ENCODE data around the gene TLK2.
"Not testable (repeated sequence)": the region's sequence is repeated elsewhere in the genome, so short reads cannot be mapped to it uniquely, and the experiment has no call there.

Gene TLK2

DNA sequence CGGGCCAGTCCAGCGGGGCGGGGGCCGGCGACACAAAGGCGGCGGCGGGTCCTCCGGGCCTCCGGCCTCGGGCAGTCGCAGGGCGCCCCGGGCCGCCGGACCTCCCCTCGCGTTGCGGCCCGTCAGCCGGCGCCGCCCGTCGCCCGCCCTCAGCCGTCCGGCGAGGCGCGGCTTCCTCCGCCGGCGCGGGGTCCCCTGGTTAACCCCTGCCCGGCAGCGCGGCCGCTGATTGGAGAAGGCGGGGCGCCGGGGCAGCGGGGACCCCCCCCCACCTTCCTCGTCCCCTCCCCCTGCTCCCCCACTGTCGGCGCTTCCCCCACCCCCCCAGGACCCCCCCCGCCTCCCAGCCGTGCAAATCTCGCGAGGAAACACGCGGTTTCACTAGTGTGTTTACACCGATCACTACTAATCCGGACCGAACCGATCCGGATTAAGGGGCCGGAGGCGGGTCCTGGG is at the start of gene TLK2:
Gene TLK2 (plus strand): TSS at position 402 of the 456 bp plus-strand sequence. CDS start 2,301 bp downstream, outside the sequence.
- peak; percentile 47 to 72 (median 59) for DNase-seq (ENCODE audit: low read depth in 4 of 4, low spot score in 1 of 4)

DNA sequence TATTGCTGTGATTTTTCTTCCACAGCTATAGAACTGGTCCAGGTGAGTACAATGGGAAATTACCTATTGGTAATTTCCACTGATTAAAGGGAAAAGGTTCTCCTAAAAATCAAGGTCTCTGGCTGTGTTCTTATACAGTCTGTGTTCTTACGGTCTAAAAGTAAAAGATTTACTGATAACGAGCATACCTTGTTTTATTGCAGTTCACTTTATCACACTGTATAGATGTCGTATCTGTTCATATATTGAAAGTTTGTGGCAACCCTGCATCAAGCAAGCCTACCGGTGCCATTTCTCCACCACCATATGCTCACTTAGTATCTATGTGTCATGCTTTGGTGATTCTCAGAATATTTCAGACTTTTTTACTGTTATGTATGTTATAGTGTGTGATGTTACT is 43.4 kb upstream of the TLK2 start:
- DNase-seq (ENCODE audit: low read depth in 4 of 4, low spot score in 1 of 4), result not testable (repeated sequence)

DNA sequence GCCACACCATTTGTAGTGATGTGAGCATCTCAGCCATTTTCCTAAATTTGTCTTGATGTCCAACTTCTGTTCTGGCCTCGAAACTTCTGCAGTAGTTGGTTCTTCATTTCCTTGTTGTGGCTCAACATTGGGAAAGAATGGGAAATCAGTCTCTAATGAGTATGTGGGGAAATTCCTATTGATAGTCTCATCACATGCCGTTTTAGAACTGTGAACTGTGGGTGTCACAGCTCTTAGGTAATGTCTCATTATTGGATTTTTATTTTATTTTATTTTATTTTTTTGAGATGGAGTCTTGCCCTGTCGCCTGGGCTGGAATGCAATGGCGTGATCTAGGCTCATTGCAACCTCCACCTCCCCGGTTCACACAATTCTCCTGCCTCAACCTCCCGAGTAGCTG is 37.4 kb upstream of the TLK2 start:
- not testable (repeated sequence) for DNase-seq (ENCODE audit: low read depth in 4 of 4, low spot score in 1 of 4)

DNA sequence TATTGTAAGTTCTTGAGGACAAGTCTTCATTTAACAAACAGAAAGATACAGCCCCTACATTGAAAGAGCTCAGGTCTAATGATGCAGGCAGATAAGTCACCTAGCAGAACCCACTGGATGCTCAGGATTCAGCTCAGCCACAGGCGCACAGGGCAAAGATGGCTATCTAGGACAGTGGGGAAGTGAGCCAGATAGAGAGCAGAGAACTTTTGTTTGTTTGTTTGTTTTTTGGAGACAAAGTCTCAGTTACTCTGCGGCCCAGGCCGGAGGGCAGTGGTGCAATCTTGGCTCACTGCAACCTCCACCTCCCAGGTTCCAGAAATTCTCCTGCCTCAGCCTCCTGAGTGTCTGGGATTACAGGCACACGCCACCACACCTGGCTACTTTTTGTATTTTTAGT is 34.6 kb upstream of the TLK2 start:
- DNase-seq (ENCODE audit: low read depth in 4 of 4, low spot score in 1 of 4), result no peak

DNA sequence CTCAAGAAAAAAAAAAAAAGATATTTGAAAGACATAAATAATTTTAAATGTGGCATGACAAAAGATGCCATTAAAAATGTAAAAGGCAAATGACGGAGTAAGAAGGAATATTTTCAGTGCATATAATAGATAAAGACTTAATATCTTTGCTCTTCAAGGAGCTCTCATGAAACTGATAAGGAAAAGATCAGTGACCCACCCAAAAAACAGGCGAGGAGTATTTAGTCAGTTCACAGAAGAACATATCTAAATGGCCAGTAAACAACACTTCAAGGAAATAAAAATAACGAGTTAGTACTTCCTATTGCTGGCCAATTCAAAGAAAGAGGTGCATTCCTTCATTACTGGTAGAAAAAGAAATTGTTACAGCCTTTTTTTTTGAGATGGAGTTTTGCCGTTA is 32.8 kb upstream of the TLK2 start:
- DNase-seq (ENCODE audit: low read depth in 4 of 4, low spot score in 1 of 4), result not testable (repeated sequence)

DNA sequence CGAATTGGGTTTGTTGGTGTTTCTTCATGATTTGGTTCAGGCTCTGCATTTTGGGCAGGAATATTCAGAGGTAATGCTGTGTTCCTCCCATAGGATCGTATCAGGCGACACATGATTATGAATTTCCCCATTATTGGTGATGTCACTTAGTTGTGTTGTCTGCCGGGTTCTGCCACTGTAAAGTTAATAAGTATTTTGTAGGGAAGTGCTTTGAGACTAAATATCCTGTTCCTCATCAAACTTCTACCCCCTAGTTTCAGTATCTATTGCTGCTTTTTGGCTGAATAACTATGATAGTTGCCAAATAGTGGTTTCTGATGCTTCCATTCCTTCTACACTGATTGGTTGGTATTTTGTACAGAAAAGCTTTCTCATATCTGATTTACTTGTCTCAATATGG is 26.4 kb upstream of the TLK2 start:
- DNase-seq (ENCODE audit: low read depth in 4 of 4, low spot score in 1 of 4), result not testable (repeated sequence)

DNA sequence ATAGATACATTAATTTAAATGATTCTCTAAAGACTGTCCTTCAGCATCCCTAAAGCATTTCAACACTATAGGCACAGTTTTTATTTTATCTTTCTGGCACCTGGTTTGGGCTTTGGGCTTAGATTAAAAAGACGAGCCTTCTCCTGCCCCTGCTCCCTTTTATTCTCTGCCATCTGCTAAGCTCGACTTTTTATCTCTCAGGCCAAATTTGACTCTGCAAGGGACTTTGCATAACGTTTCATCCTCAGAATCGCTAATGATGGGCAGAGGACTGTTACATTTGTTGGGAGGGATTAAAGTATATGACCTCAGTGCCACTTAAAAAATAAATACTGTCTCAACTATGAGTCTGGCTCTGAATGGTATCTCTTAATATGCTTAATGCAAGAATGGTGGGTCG is 25.6 kb upstream of the TLK2 start:
- not testable (repeated sequence) for DNase-seq (ENCODE audit: low read depth in 4 of 4, low spot score in 1 of 4)

DNA sequence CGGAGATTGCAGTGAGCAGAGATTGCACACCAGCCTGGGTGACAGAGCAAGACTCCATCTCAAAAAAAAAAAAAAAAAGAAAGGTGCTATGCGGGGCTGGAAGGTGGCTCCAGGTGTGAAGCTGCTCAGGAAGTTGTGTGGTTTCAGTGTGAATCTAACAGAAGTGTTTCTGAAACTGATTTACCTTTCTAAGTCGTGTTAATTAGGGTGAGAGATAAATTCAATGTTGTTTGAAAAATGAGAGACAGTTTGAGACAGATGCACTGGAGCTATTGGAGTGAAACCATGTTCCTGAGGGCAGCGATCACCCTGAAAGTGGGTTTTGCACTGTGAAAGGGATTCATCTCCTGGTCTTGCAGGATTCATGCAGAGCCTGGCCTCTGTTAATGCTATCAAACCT is 25.0 kb upstream of the TLK2 start:
- not testable (repeated sequence) for DNase-seq (ENCODE audit: low read depth in 4 of 4, low spot score in 1 of 4)

DNA sequence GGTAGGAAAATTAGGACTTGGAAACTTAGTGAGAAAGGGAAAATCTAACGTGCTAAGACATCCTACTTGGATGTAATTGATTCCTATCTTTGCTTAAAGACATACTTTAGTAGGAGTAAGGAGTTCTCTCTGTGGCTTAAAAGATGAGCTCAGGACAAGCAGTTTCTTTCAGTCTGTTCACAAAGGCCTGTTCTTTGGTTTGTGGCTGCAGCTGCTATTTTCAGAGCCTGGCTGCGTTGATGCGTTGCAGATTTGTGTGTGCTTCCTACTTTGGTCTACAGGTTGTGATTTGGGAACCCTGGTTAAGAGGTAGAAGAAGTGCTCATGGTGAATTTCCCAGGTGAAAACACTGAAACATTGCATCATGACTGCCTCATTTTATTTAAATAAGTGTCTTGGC is 24.5 kb upstream of the TLK2 start:
- not testable (repeated sequence) for DNase-seq (ENCODE audit: low read depth in 4 of 4, low spot score in 1 of 4)

DNA sequence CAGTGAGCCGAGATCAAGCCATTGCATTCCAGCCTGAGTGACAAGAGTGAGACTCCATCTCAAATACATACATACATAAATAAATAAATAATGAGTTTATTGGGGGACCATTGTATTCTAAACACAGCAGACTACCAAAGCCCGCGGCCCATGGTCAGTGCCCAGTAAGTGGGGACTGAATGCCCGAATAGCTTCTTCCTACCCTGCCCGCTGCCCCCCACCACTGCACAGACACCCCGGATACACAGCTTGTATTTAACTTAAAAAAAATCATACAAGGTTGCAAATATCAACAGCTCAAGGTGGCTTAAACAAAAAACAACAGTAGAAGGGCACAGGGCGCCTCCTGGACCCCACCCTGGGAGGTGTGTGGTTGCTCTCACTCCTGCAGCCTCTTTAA is 22.6 kb upstream of the TLK2 start:
- DNase-seq (ENCODE audit: low read depth in 4 of 4, low spot score in 1 of 4), result no peak

DNA sequence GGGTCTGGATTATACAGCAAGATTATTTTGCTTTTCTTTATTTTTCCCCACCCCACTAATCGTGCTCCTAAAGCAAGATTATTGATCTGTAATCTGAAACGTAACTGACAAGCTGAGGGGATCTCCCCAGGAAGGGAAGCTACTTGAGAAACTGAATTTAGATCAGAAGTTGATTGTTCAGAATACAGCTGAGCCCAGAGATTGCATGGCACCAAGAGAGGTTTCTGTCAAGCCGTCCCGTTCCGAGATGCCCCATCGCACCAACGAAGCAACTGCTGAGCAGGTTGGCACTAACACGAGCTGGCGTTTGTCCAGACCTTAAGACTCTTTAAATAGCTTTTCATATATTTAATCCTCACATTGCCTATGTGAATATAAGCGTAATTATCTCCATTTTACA is 20.1 kb upstream of the TLK2 start:
- not testable (repeated sequence) for DNase-seq (ENCODE audit: low read depth in 4 of 4, low spot score in 1 of 4)

DNA sequence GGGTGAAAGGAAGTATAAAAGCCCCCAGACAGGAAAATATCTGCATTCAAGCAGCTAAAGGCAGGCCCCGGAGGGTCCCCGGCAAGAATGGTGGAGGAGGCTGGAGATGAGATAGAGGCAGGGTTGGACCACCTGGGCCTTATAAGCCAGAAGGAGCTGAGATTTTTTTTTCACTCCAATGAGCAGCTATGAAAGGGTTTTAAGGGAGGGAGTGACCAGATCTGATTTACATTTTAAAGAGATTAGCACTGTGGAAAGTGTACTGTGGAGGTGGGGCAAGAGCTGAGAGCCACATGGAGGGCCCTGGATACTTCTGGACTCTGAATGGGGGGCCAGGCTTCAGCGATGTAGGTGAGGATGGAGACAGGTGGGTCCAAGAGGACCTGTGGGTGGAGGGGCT is 14.2 kb upstream of the TLK2 start:
- DNase-seq (ENCODE audit: low read depth in 4 of 4, low spot score in 1 of 4), result not testable (repeated sequence)

DNA sequence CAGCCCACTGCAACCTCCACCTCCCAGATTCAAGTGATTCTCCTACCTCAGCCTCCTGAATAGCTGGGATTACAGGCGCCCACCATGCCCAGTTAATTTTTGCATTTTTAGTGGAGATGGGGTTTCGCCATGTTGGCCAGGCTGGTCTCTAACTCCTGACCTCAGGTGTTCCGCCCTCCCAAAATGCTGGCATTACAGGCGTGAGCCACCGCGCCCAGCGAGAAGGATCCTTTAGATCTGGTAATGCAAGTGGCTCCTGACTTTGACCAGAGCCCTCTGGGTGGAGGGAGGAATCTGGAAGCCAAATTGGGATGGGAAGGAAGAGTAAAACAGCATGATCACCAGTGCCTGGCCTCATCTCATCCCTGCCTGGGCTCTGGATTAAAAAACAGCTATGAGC is 13.4 kb upstream of the TLK2 start:
- not testable (repeated sequence) for DNase-seq (ENCODE audit: low read depth in 4 of 4, low spot score in 1 of 4)

DNA sequence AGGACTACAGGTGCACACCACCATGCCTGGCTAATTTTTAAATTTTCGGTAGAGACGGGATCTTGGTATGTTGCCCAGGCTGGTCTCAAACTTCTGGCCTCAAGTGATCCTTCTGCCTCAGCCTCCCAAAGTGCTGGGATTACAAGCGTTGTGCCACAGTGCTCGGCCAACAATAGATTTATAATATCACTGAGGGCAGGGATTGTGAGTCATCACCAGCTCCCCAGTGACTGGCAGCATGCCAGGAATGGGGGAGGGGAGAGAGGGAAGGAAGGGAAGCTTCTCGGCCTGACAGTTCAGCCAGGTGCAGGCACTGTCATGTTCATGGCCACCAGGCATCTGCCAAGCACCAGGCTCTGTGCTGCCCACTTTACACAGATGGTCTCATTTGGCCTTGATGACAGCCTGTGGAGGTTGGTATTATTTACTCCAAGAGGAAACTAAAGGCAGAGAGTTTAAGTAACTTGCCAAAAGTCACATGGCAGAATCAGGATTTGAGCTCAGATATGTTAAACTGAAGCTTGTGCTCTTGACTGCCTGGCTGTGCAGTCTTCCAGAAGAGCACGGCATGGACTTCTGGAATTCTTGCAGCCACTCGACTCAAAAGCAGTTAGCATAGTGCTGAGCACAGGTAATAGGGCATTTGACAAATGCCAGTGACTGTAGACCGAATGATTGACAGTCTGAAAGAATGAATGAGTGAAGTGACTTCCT is 7.8 kb upstream of the TLK2 start:
- DNase-seq (ENCODE audit: low read depth in 4 of 4, low spot score in 1 of 4), result peak; percentile 6 to 48 (median 42)

DNA sequence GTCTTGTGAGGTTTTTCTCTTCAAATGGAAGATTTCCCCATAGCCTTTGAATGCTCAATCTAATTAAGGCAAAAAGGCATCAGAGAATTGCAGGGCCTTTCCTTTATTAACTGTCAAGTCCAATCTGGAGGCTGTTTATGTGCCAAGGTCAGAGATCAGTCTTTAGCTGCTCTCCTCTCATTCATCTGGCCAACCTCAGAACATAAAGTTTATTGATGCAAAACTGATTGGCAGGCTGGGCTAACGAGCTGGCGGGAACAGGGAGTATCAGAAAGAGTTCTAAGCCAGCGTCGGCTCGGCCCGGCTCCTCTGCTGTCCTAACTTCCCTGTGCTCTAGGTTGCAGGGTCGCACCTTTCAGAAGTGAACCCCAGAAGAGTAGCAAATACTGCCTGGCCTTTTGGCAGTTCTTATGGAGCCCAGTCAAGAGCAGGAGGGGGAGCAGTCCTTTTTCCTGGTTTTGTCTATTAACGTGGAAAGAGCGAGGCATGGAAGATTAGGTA is 7.2 kb upstream of the TLK2 start:
- not testable (repeated sequence) for DNase-seq (ENCODE audit: low read depth in 4 of 4, low spot score in 1 of 4)

DNA sequence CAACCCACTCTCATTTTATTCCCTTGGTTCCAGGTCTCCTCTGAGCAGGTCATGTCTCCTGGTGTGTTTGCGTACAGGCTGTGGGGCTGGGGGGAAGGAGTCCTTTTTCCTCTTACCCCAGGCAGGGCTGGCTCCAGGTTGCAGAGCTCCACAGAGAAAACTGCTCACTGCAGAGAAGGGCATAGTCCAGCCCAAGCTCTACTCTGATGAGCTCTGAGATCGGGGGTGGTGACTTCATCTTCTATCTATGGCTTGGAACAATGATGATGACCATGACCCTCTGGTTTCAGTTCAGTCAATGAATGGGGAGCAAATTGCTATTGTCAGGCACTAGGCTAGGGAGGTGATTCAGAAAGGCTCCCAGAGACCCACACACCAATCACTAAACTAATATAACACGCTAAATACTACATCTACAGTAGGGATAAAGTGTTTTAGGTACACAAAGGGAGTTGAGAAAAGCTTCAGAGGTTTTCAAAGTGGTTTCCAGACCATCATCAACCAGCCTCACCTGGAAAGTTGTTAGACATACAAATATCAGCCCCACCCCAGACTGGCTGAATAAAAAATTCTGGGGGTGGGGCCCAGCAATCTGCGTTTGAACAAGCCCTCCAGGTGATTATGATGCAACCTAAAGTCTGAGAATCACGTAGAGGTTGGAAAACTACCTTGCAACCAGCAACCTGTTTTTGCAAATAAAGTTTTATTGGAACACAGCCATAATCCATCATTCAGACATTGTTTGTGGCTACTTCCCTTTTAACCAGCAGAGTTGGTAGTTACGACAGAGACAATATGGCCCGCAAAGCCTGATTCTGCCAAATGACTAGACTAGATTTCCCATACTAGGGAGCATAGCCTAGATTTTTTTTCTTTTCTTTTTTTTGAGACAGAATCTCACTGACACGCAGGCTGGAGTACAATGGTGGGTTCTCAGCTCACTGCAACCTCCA is 5.3 kb upstream of the TLK2 start:
- not testable (repeated sequence) for DNase-seq (ENCODE audit: low read depth in 4 of 4, low spot score in 1 of 4)

DNA sequence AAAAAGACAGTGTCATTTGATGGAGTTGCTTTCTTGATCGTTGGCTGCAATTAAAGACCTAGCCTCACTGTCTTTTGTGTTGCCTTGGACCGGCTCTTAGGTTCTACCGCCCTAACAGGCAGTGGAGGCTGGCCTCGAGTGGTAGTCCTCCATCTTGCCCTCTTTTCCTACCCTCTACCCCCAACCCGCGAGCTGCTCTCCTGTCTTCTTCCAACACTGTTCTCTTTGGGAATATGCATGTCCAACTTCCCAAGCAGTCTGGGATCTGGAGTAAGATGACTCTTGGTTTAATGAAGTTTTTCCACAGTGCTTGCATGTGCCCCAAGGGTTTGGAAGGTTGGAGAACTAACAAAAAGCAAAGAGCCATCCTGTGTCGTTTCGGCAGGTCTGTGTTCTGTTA is 1.5 kb upstream of the TLK2 start:
- DNase-seq (ENCODE audit: low read depth in 4 of 4, low spot score in 1 of 4), result not testable (repeated sequence)

DNA sequence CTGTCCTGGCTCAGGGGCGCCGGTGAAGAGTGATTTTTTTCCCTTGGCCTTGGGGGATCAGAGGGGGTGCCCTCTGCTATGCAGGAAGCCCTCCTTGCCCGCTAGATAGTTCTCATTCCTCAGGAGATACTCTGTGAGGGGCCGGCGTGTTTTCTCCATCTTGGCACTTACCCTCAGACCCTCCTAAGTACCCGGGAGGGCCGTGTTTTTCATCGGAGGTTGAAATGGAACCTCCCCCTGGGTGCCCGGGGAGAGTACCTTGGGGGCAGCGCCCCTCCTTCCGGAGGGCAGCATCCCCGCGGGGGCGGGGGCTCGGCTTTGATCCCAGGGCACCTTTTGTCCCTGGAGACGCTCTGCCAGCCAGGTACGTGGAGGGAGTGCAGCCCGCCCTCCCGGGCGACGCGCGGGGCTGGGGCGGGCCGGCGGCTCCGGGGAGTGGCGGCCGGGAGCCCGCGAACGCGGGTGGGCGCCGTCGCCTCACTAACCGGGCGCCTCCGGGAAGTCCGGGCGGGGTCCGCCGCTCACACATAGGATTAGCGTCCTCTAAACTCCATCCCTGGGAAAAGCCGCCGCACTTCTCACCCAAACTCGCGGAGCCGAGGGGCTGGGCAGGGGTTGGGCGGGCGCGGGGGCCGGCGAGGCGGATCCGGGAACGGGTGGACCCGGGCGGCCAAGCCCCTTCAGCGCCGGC is 762 bp upstream of the TLK2 start:
- DNase-seq (ENCODE audit: low read depth in 4 of 4, low spot score in 1 of 4), result peak in 3 of 4 experiments; percentile 2 to 19 (median 7)

DNA sequence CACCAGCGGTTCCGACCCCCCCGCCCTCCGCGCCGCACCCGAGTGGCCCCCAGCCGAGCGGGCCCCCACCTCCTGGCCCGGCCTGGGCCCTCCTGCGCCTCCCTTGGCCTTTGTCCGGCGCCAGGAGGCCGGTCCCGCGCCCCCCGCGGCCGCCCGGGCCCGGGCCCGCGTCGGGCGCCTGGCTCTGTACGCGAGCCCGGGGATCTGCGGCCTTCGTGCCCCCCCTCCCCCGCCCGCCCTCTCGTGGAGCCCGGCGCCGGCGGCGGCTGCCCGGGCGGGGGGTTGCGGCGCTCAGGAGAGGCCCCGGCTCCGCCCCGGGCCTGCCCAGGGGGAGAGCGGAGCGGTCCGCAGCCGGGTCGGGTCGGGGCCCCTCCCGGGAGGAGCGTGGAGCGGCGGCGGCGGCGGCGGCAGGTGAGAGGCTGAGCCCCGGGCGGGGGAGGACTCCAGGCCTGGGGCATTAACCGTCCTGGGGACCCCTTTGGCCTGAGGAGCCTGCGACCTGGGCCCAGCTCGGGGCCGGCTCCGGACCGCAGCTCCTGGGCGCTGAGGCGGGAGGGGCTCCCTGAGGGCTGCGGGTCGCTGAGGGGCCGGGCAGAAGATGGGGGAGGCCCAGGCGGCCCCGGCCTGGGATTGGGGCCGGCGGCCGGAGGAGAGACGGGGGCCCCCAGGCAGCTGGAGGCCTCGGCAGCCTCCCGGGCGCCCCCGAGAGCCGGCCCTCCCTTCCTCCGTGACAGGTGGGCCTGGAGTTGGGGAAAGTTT is 434 bp downstream of the TLK2 start:
- peak in 3 of 4 experiments; percentile 8 to 16 (median 14) for DNase-seq (ENCODE audit: low read depth in 4 of 4, low spot score in 1 of 4)

DNA sequence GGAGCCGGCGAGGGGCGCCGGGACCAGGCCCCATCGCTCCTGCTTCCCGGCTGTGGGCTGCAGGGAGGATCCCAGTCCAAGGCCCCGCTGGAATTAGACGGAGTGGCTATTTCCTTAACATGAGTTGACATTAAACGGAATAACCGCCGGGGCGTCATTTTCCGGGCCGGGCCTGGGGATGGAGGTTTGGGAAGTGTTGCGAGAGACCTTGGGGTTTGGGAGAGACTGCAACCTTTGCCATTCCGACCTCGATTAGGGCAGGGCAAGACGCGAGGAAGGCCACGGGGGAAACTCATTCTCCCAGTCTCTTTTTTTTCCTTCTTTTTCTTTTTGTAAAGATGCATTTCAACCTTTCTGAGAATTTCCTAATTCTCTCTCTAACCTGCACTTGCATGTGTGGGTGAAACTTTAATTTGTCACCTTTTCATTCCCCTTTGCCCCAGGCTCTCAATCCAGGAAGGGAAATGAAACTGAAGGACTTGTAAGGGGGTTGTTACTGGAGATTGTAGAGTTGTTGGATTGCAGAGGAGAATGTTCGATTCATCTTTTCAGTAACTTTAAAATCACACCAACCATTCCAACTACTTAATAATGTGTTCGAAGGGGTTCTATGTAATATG is 1.1 kb downstream of the TLK2 start:
- DNase-seq (ENCODE audit: low read depth in 4 of 4, low spot score in 1 of 4), result not testable (repeated sequence)
